ENCODE data around the gene PXMP2. TPM values are rescaled to one million over a fixed set of nuclear protein-coding genes. Genes with fewer than 3 reads are reported as not detected.

Gene PXMP2
- total RNA-seq, 1 experiment from 2014 or later, result 83.5 TPM

- in situ Hi-C loops (cut with HindIII; ENCODE audit: low sequenced_read_pairs), result no loop called here
Observed at GRCh38 chr12:132658149-132658894, 29.1 kb upstream of the PXMP2 start.

GRCh38 chr12:132659146-132659545, 28.2 kb upstream of the PXMP2 start:
- in situ Hi-C loops (cut with HindIII; ENCODE audit: low sequenced_read_pairs), result no loop called here
- peak; percentile 85 for DNase-seq (ENCODE audit: low spot score)

More at GRCh38 chr12:132658149-132658894, 29.1 kb upstream of the PXMP2 start:
- no peak for DNase-seq (ENCODE audit: low spot score)

DNA sequence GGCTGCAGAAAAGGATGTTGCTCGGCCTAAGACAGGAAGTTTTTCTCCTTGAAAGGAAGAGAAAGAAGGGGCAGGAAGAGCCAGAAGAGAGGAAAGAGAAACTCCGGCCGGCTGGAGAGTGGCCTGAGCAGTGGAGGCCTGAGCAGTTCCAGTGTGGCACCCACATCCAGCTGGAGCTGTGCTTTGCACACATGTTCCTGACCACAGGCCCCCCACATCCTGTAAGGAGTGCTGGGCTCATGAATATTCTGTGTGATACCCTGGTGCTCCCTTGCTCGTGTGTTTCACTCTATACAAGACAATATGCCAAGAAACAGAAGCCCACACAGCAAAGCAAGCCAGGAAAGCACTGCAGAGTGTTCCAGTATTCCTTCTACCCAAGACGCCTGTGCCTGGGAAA, 27.3 kb upstream of the PXMP2 start:
- in situ Hi-C loops (cut with HindIII; ENCODE audit: low sequenced_read_pairs), result no loop called here
- DNase-seq (ENCODE audit: low spot score), result no peak

GRCh38 chr12:132660996-132661395, 26.4 kb upstream of the PXMP2 start:
- in situ Hi-C loops (cut with HindIII; ENCODE audit: low sequenced_read_pairs), result no loop called here
- DNase-seq (ENCODE audit: low spot score), result no peak

- DNase-seq (ENCODE audit: low spot score), result no peak
- in situ Hi-C loops (cut with HindIII; ENCODE audit: low sequenced_read_pairs), result no loop called here
Observed at GRCh38 chr12:132661972-132662371, 25.4 kb upstream of the PXMP2 start.

DNA sequence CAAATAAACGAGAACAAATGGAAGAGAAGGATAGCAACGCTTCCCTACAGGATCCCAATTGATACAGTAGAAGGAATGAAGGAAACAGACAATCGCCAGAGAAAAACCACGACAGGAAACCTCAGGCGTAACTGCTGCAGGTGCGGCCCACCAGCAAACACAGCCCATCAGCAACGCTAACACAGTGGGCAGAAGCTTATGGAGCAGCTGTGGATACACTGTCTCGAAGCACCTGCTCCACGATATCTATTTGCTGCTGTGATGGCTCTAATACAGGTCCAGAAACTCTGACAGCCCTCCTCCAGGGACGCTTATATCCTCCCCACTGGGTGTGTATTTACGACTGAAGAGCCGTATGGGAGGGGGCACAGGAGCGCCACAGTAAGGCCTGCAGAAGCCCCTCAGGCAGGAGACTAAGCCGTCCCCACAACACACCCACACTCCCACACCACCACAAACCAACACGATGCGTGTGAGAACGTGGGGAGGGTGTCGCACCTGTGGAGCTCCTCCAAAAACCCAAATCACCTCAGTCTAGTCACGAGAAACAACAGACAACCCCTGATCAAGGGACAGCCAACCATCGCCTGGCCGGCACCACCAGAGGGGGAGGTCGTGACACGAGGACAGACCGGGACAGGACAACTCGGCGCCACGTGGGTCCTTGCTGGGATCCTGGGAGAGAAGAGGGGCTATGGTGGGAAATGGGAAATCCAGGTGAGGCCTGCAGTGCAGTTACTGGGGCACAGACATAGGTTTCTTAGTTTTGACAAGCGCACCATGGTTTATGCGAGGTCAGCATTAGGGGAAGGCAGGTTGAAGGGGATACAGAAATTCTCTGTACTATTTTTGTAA, 24.3 kb upstream of the PXMP2 start:
- in situ Hi-C loops (cut with HindIII; ENCODE audit: low sequenced_read_pairs), result no loop called here
- DNase-seq (ENCODE audit: low spot score), result no peak

DNA sequence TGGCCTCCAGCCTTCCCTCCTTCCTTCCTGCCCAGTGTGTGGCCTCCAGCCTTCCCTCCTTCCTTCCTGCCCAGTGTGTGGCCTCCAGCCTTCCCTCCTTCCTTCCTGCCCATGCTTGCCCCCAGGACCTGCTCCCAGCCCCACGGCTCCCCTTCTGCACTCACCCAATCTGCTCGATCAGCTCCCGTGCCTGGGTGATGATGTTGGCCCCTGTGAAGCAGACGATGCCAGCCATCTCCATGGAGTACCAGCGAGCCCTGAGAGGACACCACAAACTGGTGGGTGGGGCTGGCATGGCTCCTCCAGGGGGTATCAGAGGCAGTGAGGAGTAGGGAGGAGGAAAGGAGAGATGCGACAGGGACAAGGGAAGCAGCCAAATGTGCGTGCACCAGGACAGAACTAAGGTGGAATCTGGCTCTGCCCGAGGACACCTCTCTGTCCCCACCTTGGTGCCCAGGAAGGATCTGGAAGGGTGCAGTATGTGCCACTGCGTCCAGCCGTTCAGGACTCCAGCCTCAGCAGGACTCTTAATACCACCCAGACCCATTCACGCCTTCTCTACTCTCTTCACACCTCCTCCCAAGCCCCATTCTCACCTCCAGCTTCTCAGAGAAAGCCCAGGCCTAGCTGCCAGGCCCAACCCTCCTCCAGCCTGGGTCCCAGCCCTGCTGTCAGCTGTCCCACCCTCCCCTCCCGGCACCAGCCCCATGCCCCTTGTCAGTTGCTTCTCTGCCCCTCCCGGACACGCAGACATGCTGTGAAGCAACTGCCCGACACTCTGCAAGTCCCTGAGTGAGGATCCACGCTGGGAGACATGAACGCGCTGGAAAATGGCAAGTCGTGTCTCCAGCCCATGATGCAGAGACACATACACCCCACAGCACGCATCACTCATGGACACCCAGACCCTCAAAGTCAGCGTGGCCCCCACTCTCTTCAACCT, 22.9 kb upstream of the PXMP2 start:
- DNase-seq (ENCODE audit: low spot score), result no peak
- in situ Hi-C loops (cut with HindIII; ENCODE audit: low sequenced_read_pairs), result no loop called here

GRCh38 chr12:132665149-132665491, 22.3 kb upstream of the PXMP2 start:
- DNase-seq (ENCODE audit: low spot score), result no peak
- in situ Hi-C loops (cut with HindIII; ENCODE audit: low sequenced_read_pairs), result no loop called here

DNA sequence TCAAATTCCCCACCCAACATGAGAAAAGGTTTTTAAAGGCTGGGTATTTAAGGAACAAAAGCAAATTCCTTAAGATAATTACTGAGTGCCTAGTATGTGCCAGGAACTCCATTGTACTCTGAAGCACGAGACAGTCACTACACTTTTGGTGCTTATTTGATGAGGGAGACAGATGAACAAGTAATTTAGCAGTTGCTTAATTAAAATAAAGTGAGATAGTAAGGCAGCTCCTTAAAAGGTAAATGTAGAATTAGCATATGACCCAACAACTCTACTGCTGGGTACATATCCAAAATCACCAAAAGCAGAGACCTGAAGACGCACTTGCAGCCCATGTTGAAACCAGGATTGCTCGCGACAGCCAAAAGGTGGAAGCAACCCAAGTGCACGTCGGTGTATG, 21.6 kb upstream of the PXMP2 start:
- in situ Hi-C loops (cut with HindIII; ENCODE audit: low sequenced_read_pairs), result no loop called here
- DNase-seq (ENCODE audit: low spot score), result no peak

GRCh38 chr12:132668191-132669088, 18.9 kb upstream of the PXMP2 start:
- in situ Hi-C loops (cut with HindIII; ENCODE audit: low sequenced_read_pairs), result no loop called here
- no peak for DNase-seq (ENCODE audit: low spot score)

GRCh38 chr12:132669166-132669879, 18.1 kb upstream of the PXMP2 start:
- no peak for DNase-seq (ENCODE audit: low spot score)
- in situ Hi-C loops (cut with HindIII; ENCODE audit: low sequenced_read_pairs), result no loop called here

DNA sequence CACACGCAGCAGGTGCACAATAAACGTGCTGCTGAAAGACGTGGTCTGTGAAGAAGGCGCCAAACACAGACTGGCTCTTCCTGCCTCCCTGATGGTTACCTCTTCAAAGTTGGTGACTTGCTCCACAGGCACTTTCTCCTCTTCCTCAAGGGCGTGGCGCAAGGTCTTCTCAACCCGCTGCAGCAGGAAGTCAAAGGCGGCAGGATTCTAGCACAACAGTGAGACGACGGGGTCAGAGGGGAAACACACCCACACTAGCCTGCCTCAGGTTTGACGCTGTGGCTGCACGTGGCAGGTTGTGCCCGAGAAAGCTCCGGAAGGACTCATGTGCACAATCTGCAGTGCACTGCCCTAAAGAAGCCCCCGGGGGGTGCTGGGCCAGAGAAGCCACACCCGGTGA, 15.3 kb upstream of the PXMP2 start:
- in situ Hi-C loops (cut with HindIII; ENCODE audit: low sequenced_read_pairs), result no loop called here
- no peak for DNase-seq (ENCODE audit: low spot score)

DNA sequence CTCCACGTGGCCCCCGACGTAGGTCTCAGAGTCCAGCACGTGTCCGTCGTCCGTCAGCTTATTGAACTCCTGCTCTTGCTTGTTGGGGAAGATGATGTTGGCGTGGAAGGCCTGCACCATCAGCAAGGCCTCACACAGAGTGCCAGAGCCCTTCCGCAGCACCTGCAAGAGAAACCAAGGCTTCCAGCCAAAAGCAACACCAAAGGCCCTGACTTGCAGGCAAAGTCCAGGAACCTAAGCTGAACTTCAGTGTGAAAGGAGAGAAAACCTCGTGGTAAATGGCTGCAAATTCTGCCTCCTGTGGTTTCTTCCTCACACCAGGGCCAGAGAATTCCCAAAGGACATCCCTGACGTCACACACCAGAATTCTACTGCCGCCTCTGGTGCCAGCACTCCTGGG, 14.7 kb upstream of the PXMP2 start:
- DNase-seq (ENCODE audit: low spot score), result no peak
- in situ Hi-C loops (cut with HindIII; ENCODE audit: low sequenced_read_pairs), result no loop called here

GRCh38 chr12:132673288-132674179, 13.9 kb upstream of the PXMP2 start:
- DNase-seq (ENCODE audit: low spot score), result no peak
- in situ Hi-C loops (cut with HindIII; ENCODE audit: low sequenced_read_pairs), result no loop called here

GRCh38 chr12:132674561-132674960, 12.8 kb upstream of the PXMP2 start:
- in situ Hi-C loops (cut with HindIII; ENCODE audit: low sequenced_read_pairs), result no loop called here
- no peak for DNase-seq (ENCODE audit: low spot score)

DNA sequence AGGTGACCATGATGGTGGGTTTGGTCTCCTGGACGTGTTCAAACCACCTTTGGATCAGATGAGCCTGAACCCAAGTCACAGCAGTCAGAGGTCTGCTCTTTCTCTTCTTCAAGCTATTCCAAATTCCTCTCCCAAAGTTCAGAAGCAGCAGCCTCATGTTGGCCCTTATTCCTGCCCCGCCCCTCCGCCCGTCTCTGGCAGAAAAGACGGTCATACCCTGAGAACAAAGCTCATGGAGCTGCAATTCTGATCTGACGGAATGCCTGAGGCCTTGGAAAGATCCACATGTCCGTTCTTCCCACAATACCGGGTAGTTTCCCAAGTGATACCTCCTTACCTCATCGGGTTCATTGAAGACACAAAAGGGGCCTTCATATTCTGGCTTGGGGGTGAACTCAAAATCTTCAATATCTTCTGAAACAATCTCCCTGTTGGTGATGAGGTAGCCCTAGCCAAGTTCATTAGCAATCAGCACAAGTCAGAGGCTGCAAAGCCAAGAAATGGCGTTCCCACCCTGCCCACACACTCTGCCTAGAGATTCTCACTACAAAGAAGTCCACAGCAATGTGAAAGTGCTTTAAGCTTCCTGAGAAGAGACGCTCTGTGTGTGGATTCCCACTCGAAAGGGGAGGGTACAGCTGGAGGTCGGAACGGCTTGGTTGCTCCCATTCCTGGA, 11.5 kb upstream of the PXMP2 start:
- DNase-seq (ENCODE audit: low spot score), result no peak
- in situ Hi-C loops (cut with HindIII; ENCODE audit: low sequenced_read_pairs), result no loop called here

DNA sequence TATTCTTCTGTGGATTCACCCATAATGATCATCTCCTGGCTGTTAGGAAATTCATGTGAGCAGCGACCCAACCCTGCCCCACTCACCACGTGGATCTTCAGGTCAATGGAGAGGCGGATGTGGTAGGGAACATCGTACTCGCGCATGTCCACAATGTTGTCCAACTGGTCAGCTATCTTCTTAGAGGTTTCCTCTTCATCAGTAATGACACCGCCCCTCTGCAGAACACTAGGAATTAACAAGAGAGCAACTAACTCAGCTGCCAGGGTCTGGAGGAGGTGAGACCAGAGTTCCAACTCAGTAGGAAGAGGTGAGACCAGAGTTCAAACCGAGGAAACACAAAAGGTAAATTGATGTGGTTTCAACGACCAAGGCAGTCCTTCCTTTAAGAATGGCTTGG, 9.9 kb upstream of the PXMP2 start:
- DNase-seq (ENCODE audit: low spot score), result no peak
- in situ Hi-C loops (cut with HindIII; ENCODE audit: low sequenced_read_pairs), result no loop called here
